ENCODE data around the gene DLGAP4. TPM values are rescaled to one million over a fixed set of nuclear protein-coding genes. Genes with fewer than 3 reads are reported as not detected.
"Not testable (repeated sequence)": the region's sequence is repeated elsewhere in the genome, so short reads cannot be mapped to it uniquely, and the experiment has no call there.

DLGAP4 gene
- total RNA-seq, 2 experiments from 2014 or later = 40.2 to 44.2 TPM

DNA sequence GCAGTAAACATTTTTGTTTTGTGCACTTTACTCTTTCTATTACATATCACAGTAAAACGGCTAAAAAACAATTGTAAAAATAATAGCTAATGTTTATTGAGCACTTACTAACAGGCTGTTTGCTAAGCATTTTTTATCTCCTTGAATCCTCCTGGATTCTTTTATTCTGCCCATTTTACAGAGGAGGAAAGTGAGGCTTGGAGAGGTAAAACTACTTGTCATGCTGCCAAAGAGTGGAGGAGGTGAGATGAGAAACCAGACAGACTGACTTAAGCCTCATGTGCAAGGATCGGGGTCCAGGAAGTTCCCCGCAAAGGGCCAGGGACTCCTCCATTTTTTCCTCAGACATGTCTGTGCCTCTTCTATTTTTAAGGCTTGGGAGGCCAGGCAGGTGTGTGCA is 63.6 kb downstream of the DLGAP4 start:
- Mint-ChIP-seq H3K9me3 (no peaks in the 10 kb centered on the region), H3K27ac (no peak overlapping the region), H3K4me3 (no peak overlapping the region), H3K27me3 (peaks cover 8% of the 10 kb centered on the region), H3K36me3 (ENCODE audit: low read depth) (no peaks in the 10 kb centered on the region), H3K4me1 (no peaks in the 10 kb centered on the region)
- ChIA-PET POLR2A (no interaction called here), CTCF (no interaction called here)
- no peak for DNase-seq

GRCh38 chr20:36370991-36371790 is 65.1 kb downstream of the DLGAP4 start:
- POLR2A ChIA-PET = no interaction called here
- Mint-ChIP-seq H3K9me3 (no peaks in the 10 kb centered on the region), H3K27me3 (peaks cover 8% of the 10 kb centered on the region), H3K4me1 (no peaks in the 10 kb centered on the region), H3K36me3 (ENCODE audit: low read depth) (no peaks in the 10 kb centered on the region), H3K27ac (no peak overlapping the region), H3K4me3 (no peak overlapping the region)
- DNase-seq = no peak
- CTCF ChIA-PET = no interaction called here

DNA sequence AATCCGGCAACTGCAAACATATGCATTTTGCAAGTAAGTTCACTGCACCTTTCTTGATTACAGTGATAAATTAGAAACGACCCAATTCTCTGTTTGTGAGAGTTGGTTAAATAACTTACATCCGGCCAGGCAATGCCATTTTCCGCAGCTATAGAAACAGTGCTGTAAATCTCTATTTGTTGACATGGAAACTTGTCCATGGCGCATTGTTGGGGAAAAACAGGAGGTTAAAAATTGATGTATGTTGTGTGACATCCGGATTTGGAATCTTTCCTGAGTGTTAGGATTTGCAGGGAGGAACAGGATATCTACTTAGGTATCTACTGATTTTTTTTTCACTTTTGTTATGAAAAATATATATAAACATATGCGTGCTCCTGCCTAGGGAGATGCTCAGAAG is 66.5 kb downstream of the DLGAP4 start:
- POLR2A ChIA-PET = no interaction called here

DNA sequence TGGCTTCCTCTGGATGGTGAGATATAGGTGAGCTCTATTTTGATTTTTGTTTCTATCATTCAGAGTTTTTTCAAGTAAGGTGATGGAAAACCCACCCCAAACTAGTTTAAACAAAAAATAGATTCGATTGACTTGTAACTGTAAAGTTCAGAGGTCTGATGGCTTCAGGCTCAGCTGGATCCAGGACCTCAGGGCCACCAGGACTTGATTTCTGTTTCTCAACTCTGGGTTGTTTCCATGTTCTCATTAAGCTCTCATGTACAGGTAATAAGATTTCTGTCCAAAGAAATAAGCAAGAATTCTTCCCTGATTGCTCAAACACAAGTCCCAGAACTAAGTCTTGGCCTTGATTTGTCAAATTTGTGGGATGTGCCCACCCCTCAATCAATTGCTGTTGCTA is 67.0 kb downstream of the DLGAP4 start:
- peaks cover 12% of the 10 kb centered on the region for H3K27me3 Mint-ChIP-seq
- no peaks in the 10 kb centered on the region for H3K36me3 Mint-ChIP-seq (ENCODE audit: low read depth)
- H3K9me3 Mint-ChIP-seq = no peaks in the 10 kb centered on the region
- no peak overlapping the region for H3K27ac Mint-ChIP-seq
- POLR2A ChIA-PET = no interaction called here
- no peak overlapping the region for H3K4me3 Mint-ChIP-seq
- H3K4me1 Mint-ChIP-seq = no peaks in the 10 kb centered on the region
- CTCF ChIA-PET = no interaction called here
- no peak for DNase-seq

More for the DNA sequence above, 66.5 kb downstream of the DLGAP4 start:
- H3K9me3 Mint-ChIP-seq = no peaks in the 10 kb centered on the region
- no peak overlapping the region for H3K27ac Mint-ChIP-seq
- no peaks in the 10 kb centered on the region for H3K4me1 Mint-ChIP-seq
- H3K36me3 Mint-ChIP-seq (ENCODE audit: low read depth) = no peaks in the 10 kb centered on the region
- CTCF ChIA-PET = no interaction called here
- no peak for DNase-seq
- H3K4me3 Mint-ChIP-seq = no peak overlapping the region
- peaks cover 11% of the 10 kb centered on the region for H3K27me3 Mint-ChIP-seq

DNA sequence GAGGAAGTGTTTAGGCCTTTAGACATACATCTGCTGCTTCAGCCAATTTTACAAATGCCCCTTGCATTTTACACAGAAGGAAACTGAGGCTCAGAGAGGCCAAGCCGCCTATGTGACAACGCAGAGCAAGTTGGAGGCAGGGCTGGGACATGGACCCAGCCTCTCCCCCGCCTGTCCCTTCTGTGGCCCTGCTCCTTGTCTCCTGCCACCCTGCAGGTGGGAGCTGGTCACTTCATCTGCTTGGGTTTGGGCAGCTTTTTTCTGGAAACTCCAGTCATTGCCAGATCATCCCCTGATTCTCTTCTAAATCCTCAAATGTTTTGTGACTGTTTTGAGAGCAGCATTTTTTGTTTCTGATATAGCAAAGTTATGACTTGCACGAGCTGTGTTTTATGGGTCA is 68.9 kb downstream of the DLGAP4 start:
- Mint-ChIP-seq H3K4me1 (no peaks in the 10 kb centered on the region), H3K9me3 (no peaks in the 10 kb centered on the region), H3K4me3 (no peak overlapping the region), H3K36me3 (ENCODE audit: low read depth) (no peaks in the 10 kb centered on the region), H3K27me3 (peaks cover 17% of the 10 kb centered on the region), H3K27ac (no peak overlapping the region)
- no peak for DNase-seq
- POLR2A ChIA-PET = no interaction called here
- CTCF ChIA-PET = interaction anchor here (0.7 to 1.7 kb wide), 2 partner anchors 24 to 110 kb away, joined by 3 to 6 read pairs; no protein-coding TSS in a partner anchor

DNA sequence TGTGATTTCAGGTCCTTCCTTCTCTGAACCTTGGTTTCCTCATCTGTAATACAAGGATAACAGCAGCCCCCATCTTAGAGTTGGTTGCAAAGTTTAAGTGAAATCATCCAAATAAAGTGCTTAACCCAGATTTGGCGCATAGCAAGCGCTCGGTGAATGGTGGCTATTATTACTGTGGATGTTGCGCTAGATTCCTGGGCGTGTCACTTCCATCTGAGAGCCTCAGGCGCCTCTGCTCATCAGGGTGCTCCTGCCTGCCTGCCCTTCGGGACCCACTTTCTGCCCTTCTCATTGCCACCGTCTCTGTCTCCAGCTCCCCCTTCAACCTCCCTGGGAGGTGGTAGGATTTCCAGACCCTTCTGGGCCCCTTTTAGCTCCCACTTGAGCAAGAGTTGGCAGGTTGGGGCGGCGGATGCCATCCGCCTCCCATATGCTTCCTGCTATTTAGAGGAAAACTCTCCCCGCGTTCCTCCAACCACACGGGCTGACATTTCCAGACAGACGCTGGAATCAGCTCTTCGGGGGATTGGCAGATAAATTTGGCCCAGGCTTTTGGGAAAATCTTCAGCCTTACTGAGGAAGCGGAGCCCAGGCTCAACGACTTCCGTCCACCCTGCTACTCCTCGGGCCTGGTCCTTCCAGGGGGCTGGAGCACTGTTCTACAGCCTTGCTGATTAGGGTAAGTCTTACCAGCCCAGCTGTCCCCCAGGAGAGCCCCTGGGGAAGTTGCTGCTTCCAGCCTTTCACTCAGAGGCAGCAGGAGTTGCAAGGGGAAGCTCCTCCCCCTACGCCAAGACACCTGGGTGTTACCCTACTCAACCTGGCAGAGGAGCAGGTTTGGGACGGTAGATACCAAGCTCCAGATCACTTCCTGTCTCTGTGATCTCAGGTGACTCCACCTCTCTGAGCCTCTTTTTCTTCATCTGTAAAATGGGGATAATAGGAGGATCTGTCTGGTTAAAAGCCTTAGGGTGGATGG is 71.5 kb downstream of the DLGAP4 start:
- no peak for DNase-seq
- Mint-ChIP-seq H3K27ac (no peak overlapping the region), H3K27me3 (peaks cover 17% of the 10 kb centered on the region), H3K36me3 (ENCODE audit: low read depth) (no peaks in the 10 kb centered on the region), H3K4me3 (no peak overlapping the region), H3K4me1 (no peaks in the 10 kb centered on the region), H3K9me3 (no peaks in the 10 kb centered on the region)
- ChIA-PET CTCF (no interaction called here), POLR2A (interaction anchor here (1.1 kb wide), 1 partner anchor 61 kb away, joined by 4 read pairs; no protein-coding TSS in a partner anchor)

GRCh38 chr20:36378686-36379085 is 72.5 kb downstream of the DLGAP4 start:
- no peaks in the 10 kb centered on the region for H3K9me3 Mint-ChIP-seq
- DNase-seq = no peak
- CTCF ChIA-PET = no interaction called here
- no peaks in the 10 kb centered on the region for H3K4me1 Mint-ChIP-seq
- H3K27me3 Mint-ChIP-seq = peaks cover 17% of the 10 kb centered on the region
- no peak overlapping the region for H3K27ac Mint-ChIP-seq
- H3K36me3 Mint-ChIP-seq (ENCODE audit: low read depth) = no peaks in the 10 kb centered on the region
- no peak overlapping the region for H3K4me3 Mint-ChIP-seq
- POLR2A ChIA-PET = no interaction called here

DNA sequence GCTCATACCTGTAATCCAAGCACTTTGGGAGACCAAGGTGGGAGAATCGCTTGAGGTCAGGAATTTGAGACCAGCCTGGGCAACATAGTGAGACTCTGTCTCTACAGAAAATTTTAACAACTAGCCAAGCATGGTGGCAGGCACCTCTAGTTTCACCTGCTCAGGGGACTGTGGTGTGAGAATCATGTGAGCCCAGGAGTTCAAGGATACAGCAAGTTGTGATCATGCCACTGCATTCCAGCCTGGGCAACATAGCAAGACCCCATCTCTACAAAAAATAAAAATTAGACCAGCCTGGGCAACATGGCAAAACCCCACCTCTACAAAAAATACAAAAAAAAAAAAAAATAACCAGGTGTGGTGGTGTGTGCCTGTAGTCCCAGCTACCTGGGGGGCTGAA is 73.8 kb downstream of the DLGAP4 start:
- DNase-seq; H3K36me3 Mint-ChIP-seq (ENCODE audit: low read depth); H3K9me3 Mint-ChIP-seq; H3K27ac Mint-ChIP-seq; H3K4me1 Mint-ChIP-seq; CTCF ChIA-PET; H3K4me3 Mint-ChIP-seq; POLR2A ChIA-PET: not testable (repeated sequence)
- H3K27me3 Mint-ChIP-seq = peaks cover 12% of the 10 kb centered on the region

DNA sequence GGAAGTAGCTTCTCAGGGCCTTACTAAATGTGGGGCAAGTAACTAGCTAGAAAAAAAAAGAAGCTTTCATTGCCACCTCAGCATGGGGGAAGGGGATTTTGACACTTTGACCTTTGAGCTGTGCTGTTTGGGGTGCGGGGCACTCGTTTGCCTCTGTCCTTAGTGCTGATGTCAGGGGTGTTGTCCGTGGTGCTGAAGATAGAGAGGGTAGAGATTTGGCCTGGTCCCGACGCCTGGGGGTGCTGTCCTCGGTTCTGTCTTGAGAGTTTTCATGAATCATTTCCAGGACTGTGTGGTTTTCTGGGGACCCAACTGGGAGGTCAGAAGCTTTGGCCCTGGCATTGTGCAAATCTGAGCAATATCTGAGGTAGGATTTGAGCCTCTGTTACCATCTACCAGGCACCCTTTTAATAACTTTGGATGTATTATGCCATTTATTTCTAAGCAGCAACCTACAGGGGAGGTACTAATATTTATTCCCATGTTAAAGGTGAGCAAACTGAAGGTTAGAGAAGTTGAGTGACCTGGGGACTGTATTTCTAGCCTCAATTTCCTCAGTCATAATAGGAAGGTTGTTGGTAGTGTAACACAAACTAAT is 78.0 kb downstream of the DLGAP4 start:
- POLR2A ChIA-PET = no interaction called here
- peak; percentile 53 for DNase-seq
- Mint-ChIP-seq H3K4me1 (no peaks in the 10 kb centered on the region), H3K4me3 (no peak overlapping the region), H3K36me3 (ENCODE audit: low read depth) (no peaks in the 10 kb centered on the region), H3K9me3 (no peaks in the 10 kb centered on the region), H3K27ac (no peak overlapping the region), H3K27me3 (peaks cover 8% of the 10 kb centered on the region)
- CTCF ChIA-PET = no interaction called here

GRCh38 chr20:36385503-36385902 is 79.4 kb downstream of the DLGAP4 start:
- CTCF ChIA-PET = no interaction called here
- Mint-ChIP-seq H3K4me1 (no peaks in the 10 kb centered on the region), H3K27me3 (peaks cover 8% of the 10 kb centered on the region), H3K9me3 (no peaks in the 10 kb centered on the region), H3K27ac (no peak overlapping the region), H3K4me3 (no peak overlapping the region), H3K36me3 (ENCODE audit: low read depth) (no peaks in the 10 kb centered on the region)
- no peak for DNase-seq
- POLR2A ChIA-PET = no interaction called here

DNA sequence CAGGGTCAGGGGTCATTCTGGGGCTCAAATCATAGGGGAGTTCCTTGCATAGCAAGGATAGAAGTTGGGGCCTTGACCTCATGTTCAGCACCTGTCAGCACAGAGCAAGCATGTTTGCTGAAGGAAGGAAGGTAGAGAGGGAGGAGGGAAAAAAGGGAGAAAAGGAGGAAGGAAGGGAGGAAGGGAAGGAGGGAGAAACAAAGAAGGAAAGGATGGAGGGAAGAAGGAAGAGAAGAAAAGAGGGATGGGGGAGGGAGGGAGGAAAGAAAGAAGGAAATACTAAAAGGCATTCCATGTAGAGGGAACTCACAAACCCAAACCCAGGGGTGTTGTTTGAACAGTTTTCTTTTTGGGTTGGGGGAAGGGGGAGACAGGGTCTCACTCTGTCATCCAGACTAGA is 80.1 kb downstream of the DLGAP4 start:
- ChIA-PET CTCF (no interaction called here), POLR2A (no interaction called here)
- DNase-seq = no peak
- Mint-ChIP-seq H3K27me3 (peaks cover 8% of the 10 kb centered on the region), H3K36me3 (ENCODE audit: low read depth) (no peaks in the 10 kb centered on the region), H3K27ac (no peak overlapping the region), H3K4me3 (no peak overlapping the region), H3K9me3 (no peaks in the 10 kb centered on the region), H3K4me1 (no peaks in the 10 kb centered on the region)

DNA sequence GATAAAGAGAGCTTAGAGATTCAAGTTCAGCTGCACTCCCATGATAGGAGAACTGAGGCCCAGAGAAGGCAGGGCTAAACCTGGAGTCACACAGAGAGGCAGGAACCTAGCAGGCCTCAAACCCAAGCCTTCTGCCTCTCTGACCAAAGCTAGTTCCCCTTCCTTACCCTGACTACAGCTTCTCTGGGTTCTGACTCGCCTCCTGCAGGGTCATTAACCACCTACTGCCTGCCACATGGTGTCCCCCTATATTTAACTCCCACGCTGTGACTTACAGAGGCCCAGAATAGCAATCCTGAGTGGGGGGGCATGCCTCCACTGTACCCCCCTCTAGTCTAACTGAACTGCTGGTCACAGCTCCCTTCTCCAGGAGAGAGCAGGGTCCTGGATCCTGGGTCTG is 84.1 kb downstream of the DLGAP4 start:
- no peaks in the 10 kb centered on the region for H3K4me1 Mint-ChIP-seq
- CTCF ChIA-PET = interaction anchor here (0.6 to 1.4 kb wide), 4 partner anchors 9 to 905 kb away, joined by 3 to 6 read pairs (median 4); no protein-coding TSS in a partner anchor
- no peak overlapping the region for H3K4me3 Mint-ChIP-seq
- DNase-seq = no peak
- no peaks in the 10 kb centered on the region for H3K36me3 Mint-ChIP-seq (ENCODE audit: low read depth)
- no peak overlapping the region for H3K27ac Mint-ChIP-seq
- no peaks in the 10 kb centered on the region for H3K9me3 Mint-ChIP-seq
- POLR2A ChIA-PET = no interaction called here
- peaks cover 5% of the 10 kb centered on the region for H3K27me3 Mint-ChIP-seq

- ChIA-PET POLR2A (no interaction called here), CTCF (interaction anchor here (0.5 to 1.4 kb wide), 3 partner anchors 9 to 188 kb away, joined by 4 to 6 read pairs (median 5); no protein-coding TSS in a partner anchor)
- no peak overlapping the region for H3K27ac Mint-ChIP-seq
- no peak for DNase-seq
- H3K9me3 Mint-ChIP-seq = no peaks in the 10 kb centered on the region
- H3K4me1 Mint-ChIP-seq = no peaks in the 10 kb centered on the region
- H3K36me3 Mint-ChIP-seq (ENCODE audit: low read depth) = no peaks in the 10 kb centered on the region
- peaks cover 5% of the 10 kb centered on the region for H3K27me3 Mint-ChIP-seq
- no peak overlapping the region for H3K4me3 Mint-ChIP-seq
These were observed 84.7 kb downstream of the DLGAP4 start for GRCh38 chr20:36390719-36391415.

All from activated CD4-positive, alpha-beta memory T cell treated with anti-CD3 and anti-CD28 coated beads, Interleukin-2, amount 10 ng/mL, durations not matched to agents 7 days and 5 days (primary cell).